CD4-positive, CD25-positive, alpha-beta regulatory T cell (primary cell): ENCODE data around the gene NLRP14. TPM values are rescaled to one million over a fixed set of nuclear protein-coding genes. Genes with fewer than 3 reads are reported as not detected.

ENCODE experiments used
- ATAC-seq, 2 donors: fragments of 150-1000 bp; cut with Tn5 transposase; one replicate each; pipeline ENCODE4 v1.10.0; 2021; ENCODE audit warnings: low read depth in 2 of 2, moderate number of reproducible peaks in 2 of 2, moderate library complexity in 1 of 2
- DNase-seq, 3 donors: peaks; one replicate each; pipeline versions ENCODE4 v3.0.0 to v3.0.0-alpha.2; 2012 to 2022; ENCODE audit warnings: mixed read lengths in 1 of 3
- H3K27ac ChIP-seq: one replicate; pipeline ENCODE4 v1.7.0; 2013; ENCODE audit warnings: mild to moderate bottlenecking, low read length; ENCODE audit not compliant: insufficient read depth, poor library complexity, severe bottlenecking
- H3K27me3 ChIP-seq: one replicate; pipeline ENCODE4 v1.7.0; 2013; ENCODE audit warnings: low read length; ENCODE audit not compliant: control insufficient read depth, insufficient read depth
- H3K36me3 ChIP-seq: one replicate; pipeline ENCODE4 v1.7.0; 2013; ENCODE audit warnings: mild to moderate bottlenecking, low read length, moderate library complexity; ENCODE audit not compliant: control insufficient read depth, insufficient read depth
- H3K4me1 ChIP-seq: 2 replicates; pipeline ENCODE4 v1.7.0; 2013; ENCODE audit warnings: mild to moderate bottlenecking, low read length; ENCODE audit not compliant: insufficient read depth, control insufficient read depth, poor library complexity, severe bottlenecking
- H3K4me3 ChIP-seq: one replicate; pipeline ENCODE4 v1.7.0; 2013; ENCODE audit warnings: low read depth, mild to moderate bottlenecking, low read length, moderate library complexity
- H3K9me3 ChIP-seq, 2 experiments: 1 replicate in 1 of 2; 2 replicates in 1 of 2; pipeline ENCODE4 v1.7.0; 2013; ENCODE audit warnings: low read length in 2 of 2, mild to moderate bottlenecking in 1 of 2, moderate library complexity in 1 of 2; ENCODE audit not compliant: control insufficient read depth in 2 of 2
- H3K27ac Mint-ChIP-seq, 3 donors: one replicate each; pipeline ENCODE4 v1.8.0; 2020 to 2022; ENCODE audit warnings: mild to moderate bottlenecking in 3 of 3, mixed read lengths in 3 of 3, moderate library complexity in 2 of 3
- H3K27me3 Mint-ChIP-seq: one replicate; pipeline ENCODE4 v1.8.0; 2022; ENCODE audit warnings: mild to moderate bottlenecking, mixed read lengths
- H3K36me3 Mint-ChIP-seq: one replicate; pipeline ENCODE4 v1.8.0; 2020; ENCODE audit warnings: mixed read lengths
- H3K4me1 Mint-ChIP-seq, 4 donors: one replicate each; pipeline ENCODE4 v1.8.0; 2020 to 2022; ENCODE audit warnings: mixed read lengths in 4 of 4, mild to moderate bottlenecking in 1 of 4
- H3K4me3 Mint-ChIP-seq, 4 donors: one replicate each; pipeline ENCODE4 v1.8.0; 2020 to 2022; ENCODE audit warnings: mild to moderate bottlenecking in 4 of 4, mixed read lengths in 4 of 4, moderate library complexity in 3 of 4
- H3K9me3 Mint-ChIP-seq, 7 donors: one replicate each; pipeline ENCODE4 v1.8.0; 2020 to 2022; ENCODE audit warnings: mixed read lengths in 7 of 7, mild to moderate bottlenecking in 3 of 7, moderate library complexity in 2 of 7
- polyA plus RNA-seq, 4 donors: library from polyadenylated mRNA; unstranded; fragments of 300-500 nt; fragmentation: Illumina TruSeq; gene quantifications; one replicate each; pipeline ENCODE4 v1.2.3, GENCODE V29; 2021
- total RNA-seq: library from RNA; stranded (reverse); gene quantifications from one replicate; pipeline ENCODE4 v1.2.3, GENCODE V29; 2022

The NLRP14 gene
- total and polyA plus RNA-seq, 5 donors from 2014 or later, result not detected

DNA sequence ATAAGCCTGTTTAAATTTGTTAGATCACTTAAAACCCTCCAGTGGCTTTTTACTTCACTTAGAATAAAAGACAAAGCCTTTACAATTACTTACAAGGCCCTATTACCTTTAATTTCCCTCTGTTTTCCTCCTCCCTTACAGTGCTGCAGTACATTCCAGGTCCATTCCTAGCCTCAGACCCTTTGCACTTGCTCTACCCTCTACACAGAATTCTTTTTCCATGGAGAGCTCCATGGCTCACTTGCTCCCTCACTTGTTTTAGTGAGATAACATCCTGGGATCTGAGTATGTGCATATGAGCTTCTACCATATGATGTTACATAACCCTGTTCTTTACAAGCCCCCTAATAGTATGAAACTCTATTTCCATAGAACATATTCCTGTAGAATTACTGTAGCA, 24.6 kb upstream of the NLRP14 start:
- Mint-ChIP-seq H3K36me3 (no peaks in the 10 kb centered on the region), H3K27ac (no peak overlapping the region), H3K9me3 (peaks cover 0 to 3% (median 0%) of the 10 kb centered on the region in 7 donors), H3K27me3 (no peaks in the 10 kb centered on the region), H3K4me1 (no peaks in the 10 kb centered on the region), H3K4me3 (no peak overlapping the region)
- H3K36me3 ChIP-seq, result no peaks in the 10 kb centered on the region
- H3K27ac ChIP-seq, result no peak overlapping the region
- no peak for DNase-seq
- no peak overlapping the region for H3K4me3 ChIP-seq
- no peak for ATAC-seq
- no peaks in the 10 kb centered on the region for H3K27me3 ChIP-seq
- no peaks in the 10 kb centered on the region for H3K4me1 ChIP-seq
- H3K9me3 ChIP-seq, result no peaks in the 10 kb centered on the region

DNA sequence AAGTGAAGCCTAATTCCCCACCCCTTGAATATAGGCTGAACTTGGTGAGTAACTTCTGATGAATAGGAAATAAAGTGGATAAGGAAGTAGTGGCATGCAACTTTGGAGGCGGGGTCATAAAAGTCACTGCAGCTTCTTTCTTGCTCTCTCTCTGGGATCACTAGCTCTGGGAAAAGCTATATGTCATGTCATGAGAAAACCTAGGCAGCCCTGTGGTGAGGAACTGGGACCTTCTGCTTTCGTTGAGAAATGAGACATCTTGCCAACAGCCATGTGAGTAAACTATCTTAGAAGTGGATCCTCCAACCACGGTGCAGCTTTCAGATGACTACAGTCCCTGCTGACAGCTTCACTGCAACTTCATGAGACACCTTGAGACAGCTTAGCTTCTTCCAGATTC, 15.8 kb upstream of the NLRP14 start:
- no peaks in the 10 kb centered on the region for H3K4me1 Mint-ChIP-seq
- no peak overlapping the region for H3K4me3 ChIP-seq
- H3K4me3 Mint-ChIP-seq, result no peak overlapping the region
- no peak overlapping the region for H3K27ac ChIP-seq
- no peaks in the 10 kb centered on the region for H3K27me3 ChIP-seq
- H3K9me3 ChIP-seq, result no peaks in the 10 kb centered on the region
- H3K36me3 Mint-ChIP-seq, result no peaks in the 10 kb centered on the region
- no peaks in the 10 kb centered on the region for H3K36me3 ChIP-seq
- DNase-seq (no peak), ATAC-seq (no peak)
- H3K4me1 ChIP-seq, result no peaks in the 10 kb centered on the region
- peaks cover 4% of the 10 kb centered on the region for H3K27me3 Mint-ChIP-seq
- peaks cover 0 to 3% (median 0%) of the 10 kb centered on the region in 7 donors for H3K9me3 Mint-ChIP-seq
- no peak overlapping the region for H3K27ac Mint-ChIP-seq

DNA sequence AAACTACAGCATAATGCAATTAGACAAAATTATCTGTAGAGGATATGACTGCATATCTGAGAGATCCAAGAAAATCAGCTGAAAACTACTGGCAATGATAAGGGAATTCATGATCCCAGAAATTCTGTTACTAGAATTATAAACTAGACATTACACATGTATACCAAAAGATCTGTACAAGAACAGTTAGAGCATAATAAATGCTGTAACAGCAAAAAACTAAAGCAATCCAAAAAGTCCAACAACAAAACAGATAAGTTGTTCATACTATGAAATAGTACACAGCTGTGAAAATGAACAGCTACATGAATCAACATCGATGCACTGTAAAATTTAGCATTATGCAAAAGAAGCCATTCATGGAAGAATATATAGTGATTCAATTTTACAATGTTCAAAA, 6.2 kb upstream of the NLRP14 start:
- Histone ChIP-seq H3K9me3 (no peaks in the 10 kb centered on the region), H3K27me3 (no peaks in the 10 kb centered on the region), H3K4me1 (no peaks in the 10 kb centered on the region), H3K27ac (no peak overlapping the region), H3K36me3 (no peaks in the 10 kb centered on the region), H3K4me3 (no peak overlapping the region)
- H3K36me3 Mint-ChIP-seq, result no peaks in the 10 kb centered on the region
- H3K4me1 Mint-ChIP-seq, result no peaks in the 10 kb centered on the region
- peaks cover 16% of the 10 kb centered on the region for H3K27me3 Mint-ChIP-seq
- H3K9me3 Mint-ChIP-seq, result peaks cover 0 to 1% (median 0%) of the 10 kb centered on the region in 7 donors
- DNase-seq (no peak), ATAC-seq (no peak)
- H3K27ac Mint-ChIP-seq, result no peak overlapping the region
- no peak overlapping the region for H3K4me3 Mint-ChIP-seq

DNA sequence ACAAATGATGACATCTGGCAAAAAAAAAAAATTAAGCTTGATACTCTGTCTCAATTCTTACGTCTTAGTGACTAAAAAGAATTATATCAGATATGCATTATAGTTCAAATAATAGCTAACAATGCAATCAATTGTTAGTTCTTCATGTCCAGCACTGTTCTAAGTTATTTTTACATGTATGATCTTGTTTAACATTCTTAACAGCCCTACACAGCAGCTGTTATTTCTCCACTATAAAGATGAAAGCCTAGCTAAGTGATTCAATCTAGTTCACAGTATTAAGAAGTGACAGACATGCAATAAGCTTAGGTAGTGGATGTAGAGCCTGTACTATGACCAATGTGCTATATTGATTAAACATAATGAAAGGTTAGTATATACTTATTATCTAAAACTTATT, 4.3 kb upstream of the NLRP14 start:
- no peaks in the 10 kb centered on the region for H3K4me1 ChIP-seq
- no peaks in the 10 kb centered on the region for H3K9me3 ChIP-seq
- Mint-ChIP-seq H3K27ac (no peak overlapping the region), H3K27me3 (peaks cover 31% of the 10 kb centered on the region), H3K4me1 (peaks cover 0 to 3% (median 0%) of the 10 kb centered on the region in 4 donors), H3K36me3 (no peaks in the 10 kb centered on the region), H3K9me3 (peaks cover 0 to 2% (median 0%) of the 10 kb centered on the region in 7 donors), H3K4me3 (no peak overlapping the region)
- no peaks in the 10 kb centered on the region for H3K36me3 ChIP-seq
- H3K27ac ChIP-seq, result no peak overlapping the region
- ATAC-seq (no peak), DNase-seq (no peak)
- no peak overlapping the region for H3K4me3 ChIP-seq
- H3K27me3 ChIP-seq, result peaks cover 7% of the 10 kb centered on the region

GRCh38 chr11:7019500-7020182, 638 bp upstream of the NLRP14 start:
- no peak for ATAC-seq
- Mint-ChIP-seq H3K27ac (no peak overlapping the region), H3K4me1 (peaks cover 0 to 3% (median 0%) of the 10 kb centered on the region in 4 donors), H3K27me3 (peaks cover 29% of the 10 kb centered on the region), H3K36me3 (no peaks in the 10 kb centered on the region), H3K9me3 (peaks cover 0 to 2% (median 0%) of the 10 kb centered on the region in 7 donors), H3K4me3 (no peak overlapping the region)
- Histone ChIP-seq H3K27me3 (peaks cover 9% of the 10 kb centered on the region), H3K4me1 (no peaks in the 10 kb centered on the region), H3K36me3 (no peaks in the 10 kb centered on the region), H3K9me3 (no peaks in the 10 kb centered on the region), H3K27ac (no peak overlapping the region), H3K4me3 (no peak overlapping the region)
- no peak for DNase-seq

DNA sequence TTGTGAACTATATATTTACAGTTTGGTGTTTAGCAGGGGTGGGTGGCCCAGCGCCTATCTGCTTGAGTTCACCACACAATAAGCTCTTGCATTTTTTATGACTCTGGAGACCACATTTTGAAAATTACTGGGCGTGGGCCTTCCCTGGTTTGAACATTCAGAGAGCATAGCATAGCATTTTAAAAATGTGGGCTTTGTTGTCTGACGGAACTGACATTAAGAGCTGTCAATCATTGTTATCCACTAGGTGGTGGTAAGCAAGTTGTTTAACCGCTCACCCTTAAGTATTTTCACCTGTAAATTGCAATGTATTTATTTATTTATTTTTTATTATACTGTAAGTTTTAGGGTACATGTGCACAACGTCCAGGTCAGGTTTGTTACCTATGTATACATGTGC, 1.0 kb downstream of the NLRP14 start:
- Histone ChIP-seq H3K4me1 (no peaks in the 10 kb centered on the region), H3K27ac (no peak overlapping the region), H3K36me3 (no peaks in the 10 kb centered on the region), H3K9me3 (no peaks in the 10 kb centered on the region), H3K4me3 (no peak overlapping the region), H3K27me3 (peaks cover 9% of the 10 kb centered on the region)
- DNase-seq, result no peak
- peaks cover 29% of the 10 kb centered on the region for H3K27me3 Mint-ChIP-seq
- H3K36me3 Mint-ChIP-seq, result no peaks in the 10 kb centered on the region
- H3K4me3 Mint-ChIP-seq, result no peak overlapping the region
- no peak overlapping the region for H3K27ac Mint-ChIP-seq
- H3K4me1 Mint-ChIP-seq, result peaks cover 0 to 3% (median 0%) of the 10 kb centered on the region in 4 donors
- no peak for ATAC-seq
- peaks cover 0 to 2% (median 0%) of the 10 kb centered on the region in 7 donors for H3K9me3 Mint-ChIP-seq

DNA sequence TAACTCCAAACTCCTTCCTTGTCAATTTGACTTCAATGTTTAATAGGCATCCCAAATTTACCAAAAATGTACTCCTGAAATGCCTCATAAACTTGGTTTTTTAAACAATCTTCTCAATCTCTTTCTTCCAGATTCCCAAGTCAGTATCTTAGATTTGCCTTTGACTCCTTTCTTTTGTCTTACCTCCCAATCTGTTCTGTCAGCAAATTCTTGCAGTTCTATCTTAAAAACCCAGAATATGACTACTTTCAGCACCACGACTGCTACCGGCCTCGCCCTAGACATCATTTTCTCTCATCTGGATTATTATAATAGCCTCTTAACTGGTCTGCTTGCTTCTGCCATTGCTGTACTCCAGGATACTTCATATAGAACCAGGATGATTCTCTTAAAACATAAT, 7.9 kb downstream of the NLRP14 start:
- Mint-ChIP-seq H3K4me1 (no peaks in the 10 kb centered on the region), H3K4me3 (no peak overlapping the region), H3K36me3 (no peaks in the 10 kb centered on the region), H3K27me3 (no peaks in the 10 kb centered on the region), H3K9me3 (peaks cover 0 to 4% (median 0%) of the 10 kb centered on the region in 7 donors), H3K27ac (no peak overlapping the region)
- Histone ChIP-seq H3K27ac (no peak overlapping the region), H3K36me3 (no peaks in the 10 kb centered on the region), H3K4me1 (no peaks in the 10 kb centered on the region), H3K27me3 (no peaks in the 10 kb centered on the region), H3K9me3 (no peaks in the 10 kb centered on the region), H3K4me3 (no peak overlapping the region)
- ATAC-seq, result no peak
- DNase-seq, result no peak

- H3K27ac ChIP-seq, result no peak overlapping the region
- H3K4me1 ChIP-seq, result no peaks in the 10 kb centered on the region
- peaks cover 0 to 4% (median 0%) of the 10 kb centered on the region in 7 donors for H3K9me3 Mint-ChIP-seq
- no peak overlapping the region for H3K4me3 ChIP-seq
- H3K27ac Mint-ChIP-seq, result no peak overlapping the region
- H3K36me3 Mint-ChIP-seq, result no peaks in the 10 kb centered on the region
- H3K36me3 ChIP-seq, result no peaks in the 10 kb centered on the region
- H3K27me3 Mint-ChIP-seq, result no peaks in the 10 kb centered on the region
- H3K4me3 Mint-ChIP-seq, result no peak overlapping the region
- no peaks in the 10 kb centered on the region for H3K4me1 Mint-ChIP-seq
- ATAC-seq (no peak), DNase-seq (no peak)
- no peaks in the 10 kb centered on the region for H3K9me3 ChIP-seq
- no peaks in the 10 kb centered on the region for H3K27me3 ChIP-seq
These were observed 10.6 kb downstream of the NLRP14 start for GRCh38 chr11:7030836-7031235.
